H1 (cell line): ENCODE data around the gene MEIS3.

Experiments used
- CEBPB ChIP-seq: IDR thresholded peaks from 2 replicates; pipeline ENCODE4 v1.6.1; 2012; ENCODE audit warnings: low read depth, low read length
- E2F6 ChIP-seq: IDR thresholded peaks from 2 replicates; pipeline ENCODE4 v1.6.1; 2012; ENCODE audit warnings: inconsistent platforms
- EP300 ChIP-seq, 2 experiments: IDR thresholded peaks; 1 replicate in 1 of 2; 2 replicates in 1 of 2; pipeline ENCODE4 v1.6.1; 2011 to 2012; ENCODE audit warnings: low read depth in 2 of 2, low read length in 2 of 2, mild to moderate bottlenecking in 2 of 2, borderline replicate concordance in 1 of 2, inconsistent platforms in 1 of 2, moderate library complexity in 1 of 2
- EZH2 ChIP-seq: fragments of 200-600 bp; sonication (generic); IDR thresholded peaks from 2 replicates; pipeline ENCODE4 v1.7.1; 2012; ENCODE audit warnings: low read depth, mild to moderate bottlenecking, moderate library complexity, low read length, inconsistent platforms; ENCODE audit not compliant: severe bottlenecking
- GABPA ChIP-seq: IDR thresholded peaks from 2 replicates; pipeline ENCODE4 v1.6.1; 2011; ENCODE audit warnings: mild to moderate bottlenecking, low read length, moderate library complexity, borderline replicate concordance; ENCODE audit not compliant: insufficient read depth
- HDAC2 ChIP-seq, 2 experiments: fragments of 300-600 bp in 1 of 2; sonication (generic) in 1 of 2; IDR thresholded peaks; 2 replicates each; pipeline ENCODE4 v1.6.1; 2011 to 2012; ENCODE audit warnings: low read depth in 2 of 2, low read length in 2 of 2, mild to moderate bottlenecking in 2 of 2, moderate library complexity in 2 of 2, borderline replicate concordance in 1 of 2, inconsistent platforms in 1 of 2
- JUN ChIP-seq: IDR thresholded peaks from 2 replicates; pipeline ENCODE4 v1.6.1; 2011; ENCODE audit warnings: low read depth, mild to moderate bottlenecking, improper control_type of control experiment, low read length
- MAX ChIP-seq: IDR thresholded peaks from 2 replicates; pipeline ENCODE4 v1.6.1; 2012; ENCODE audit warnings: inconsistent platforms
- RAD21 ChIP-seq, 2 experiments: IDR thresholded peaks in 1 of 2; conservative IDR thresholded peaks in 1 of 2; 2 replicates each; pipeline ENCODE4 v1.6.1; 2011; ENCODE audit warnings: low read depth in 2 of 2, low read length in 2 of 2, improper control_type of control experiment in 1 of 2, inconsistent platforms in 1 of 2, mild to moderate bottlenecking in 1 of 2, moderate library complexity in 1 of 2

DNA sequence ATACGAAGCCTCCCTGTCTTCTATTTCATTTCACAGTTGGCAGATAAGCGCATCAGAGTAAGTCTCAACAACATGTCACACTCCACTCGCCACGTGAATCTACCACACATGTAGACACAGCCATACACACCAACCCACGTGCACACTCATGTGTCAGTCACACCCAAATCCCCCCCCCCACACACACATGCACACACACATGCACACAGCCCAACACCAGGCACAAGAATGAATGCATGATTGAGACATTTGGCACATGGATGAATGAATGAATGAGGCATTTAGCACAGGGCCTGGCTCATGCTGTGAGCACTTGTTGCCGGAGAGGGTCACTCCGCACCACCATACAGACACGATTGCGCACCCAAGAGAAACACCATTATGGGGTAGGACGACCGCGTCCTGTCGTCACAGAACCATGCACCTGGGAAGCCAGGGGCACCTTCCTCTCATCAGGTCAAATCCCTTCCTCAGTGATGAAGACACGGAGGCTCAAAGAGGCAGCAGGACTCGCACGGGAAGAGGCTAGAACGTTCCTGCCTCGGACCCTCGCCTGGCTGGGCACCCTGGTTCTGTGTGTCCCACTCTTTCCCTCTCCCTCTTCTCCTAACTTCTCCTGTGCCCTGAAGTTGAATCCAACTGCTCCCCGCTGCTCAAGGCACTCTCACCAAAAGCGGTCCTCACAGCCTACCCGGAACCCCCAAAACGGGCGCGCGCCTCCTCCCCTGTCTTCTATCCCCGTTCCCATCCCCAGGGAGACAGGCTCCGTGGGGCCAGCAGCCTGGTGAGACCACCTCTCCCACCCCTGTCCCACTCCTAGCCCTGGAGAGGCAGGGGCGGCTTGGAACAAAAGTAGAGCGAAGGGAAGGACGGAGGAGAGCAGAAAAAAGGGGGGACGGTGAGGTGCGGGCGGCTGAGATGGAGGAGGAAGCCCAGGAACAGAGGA lies 1.3 kb downstream of the MEIS3 start:
- no peak for TF ChIP-seq RAD21 (IDR thresholded peaks at IDR 0.05 in 1 of 2, conservative IDR thresholded peaks at IDR 0.05 in 1 of 2; ENCODE audit: low read depth in 2 of 2, low read length in 2 of 2)
- TF ChIP-seq E2F6: no peak
- peak; percentile 60 for TF ChIP-seq EZH2
- TF ChIP-seq HDAC2 (IDR thresholded peaks at IDR 0.05; ENCODE audit: borderline replicate concordance in 1 of 2, low read depth in 2 of 2, low read length in 2 of 2): no peak
- no peak for TF ChIP-seq EP300 (IDR thresholded peaks at IDR 0.05; ENCODE audit: borderline replicate concordance in 1 of 2, low read depth in 2 of 2, low read length in 2 of 2)
- no peak for TF ChIP-seq JUN
- no peak for TF ChIP-seq GABPA
- TF ChIP-seq MAX: peak; percentile 62
- TF ChIP-seq CEBPB: no peak
